ENCODE results near the gene PDIK1L.

The PDIK1L gene

DNA sequence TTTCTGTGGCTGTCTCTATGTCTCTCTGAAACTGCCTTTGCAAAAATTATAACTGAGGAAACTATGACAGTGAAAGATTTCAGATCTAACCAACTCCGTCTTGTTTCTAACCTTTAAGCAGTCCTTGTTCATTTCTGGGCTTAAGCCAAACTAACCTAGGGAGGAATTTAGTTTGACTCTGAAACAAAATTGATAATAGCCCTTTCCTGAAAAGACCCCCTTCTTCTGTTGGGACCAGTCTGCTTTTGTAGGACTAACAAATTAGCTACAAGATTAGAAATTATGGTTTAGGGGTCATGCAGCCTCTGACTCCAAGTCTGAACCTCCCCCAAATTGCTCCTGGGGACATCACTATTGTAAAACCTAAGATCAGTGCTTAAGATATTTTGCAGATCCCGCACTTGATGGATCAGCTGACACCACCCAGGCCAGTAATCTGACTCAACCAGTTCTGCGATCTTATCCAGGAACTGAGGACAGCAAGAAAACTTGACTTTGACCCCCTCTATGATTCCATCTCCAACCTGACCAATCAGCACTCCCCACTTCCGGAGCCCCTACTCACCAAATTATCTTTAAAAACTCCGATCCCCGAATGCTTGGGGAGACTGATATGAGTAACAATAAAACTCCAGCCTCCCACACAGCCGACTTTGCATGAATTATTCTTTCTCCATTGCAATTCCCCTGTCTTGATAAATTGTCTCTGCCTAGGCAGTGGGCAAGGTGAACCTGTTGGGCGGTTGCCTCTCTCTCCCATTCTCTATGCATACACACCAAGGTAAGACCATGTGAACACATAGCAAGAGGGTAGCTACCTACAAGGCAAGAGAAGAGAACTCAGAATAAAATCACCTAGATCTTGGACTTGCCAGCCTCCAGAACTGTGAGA is 33.1 kb upstream of the PDIK1L start:
- Histone ChIP-seq H3K27me3 (ENCODE audit: control insufficient read depth, insufficient read depth, low read length) (no peaks in the 10 kb centered on the region), H3K27ac (ENCODE audit: low read length) (no peak overlapping the region), H3K9me3 (ENCODE audit: control insufficient read depth, low read depth, low read length) (no peaks in the 10 kb centered on the region), H3K4me1 (ENCODE audit: control insufficient read depth, low read depth, low read length) (peaks cover 6% of the 10 kb centered on the region), H3K9ac (ENCODE audit: low read length) (no peak overlapping the region), H3K36me3 (ENCODE audit: control insufficient read depth, low read depth, low read length) (no peaks in the 10 kb centered on the region), H3K4me3 (ENCODE audit: low read length) (no peak overlapping the region)

DNA sequence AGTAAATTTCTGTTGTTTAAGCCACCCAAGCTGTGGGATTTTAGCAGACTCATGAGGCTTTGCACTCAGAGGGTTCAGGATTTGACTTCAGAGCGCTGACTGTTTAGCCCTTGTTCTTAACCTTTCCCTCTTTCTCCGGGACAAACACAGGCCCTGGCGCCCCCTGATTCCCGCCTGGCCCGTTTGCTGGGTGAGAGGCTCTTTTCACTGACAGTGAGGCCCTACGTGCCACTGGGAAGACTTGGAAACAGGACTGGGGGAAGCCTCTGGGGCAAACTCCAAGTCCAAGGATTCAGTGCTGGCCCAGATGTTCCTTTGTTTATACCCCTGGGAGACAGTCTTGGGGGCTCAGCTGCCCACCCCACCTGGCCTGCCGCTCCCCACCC is 32.5 kb upstream of the PDIK1L start:
- Histone ChIP-seq H3K27me3 (ENCODE audit: control insufficient read depth, insufficient read depth, low read length) (no peaks in the 10 kb centered on the region), H3K27ac (ENCODE audit: low read length) (no peak overlapping the region), H3K36me3 (ENCODE audit: control insufficient read depth, low read depth, low read length) (no peaks in the 10 kb centered on the region), H3K4me1 (ENCODE audit: control insufficient read depth, low read depth, low read length) (peaks cover 6% of the 10 kb centered on the region), H3K9me3 (ENCODE audit: control insufficient read depth, low read depth, low read length) (no peaks in the 10 kb centered on the region), H3K9ac (ENCODE audit: low read length) (no peak overlapping the region), H3K4me3 (ENCODE audit: low read length) (no peak overlapping the region)

DNA sequence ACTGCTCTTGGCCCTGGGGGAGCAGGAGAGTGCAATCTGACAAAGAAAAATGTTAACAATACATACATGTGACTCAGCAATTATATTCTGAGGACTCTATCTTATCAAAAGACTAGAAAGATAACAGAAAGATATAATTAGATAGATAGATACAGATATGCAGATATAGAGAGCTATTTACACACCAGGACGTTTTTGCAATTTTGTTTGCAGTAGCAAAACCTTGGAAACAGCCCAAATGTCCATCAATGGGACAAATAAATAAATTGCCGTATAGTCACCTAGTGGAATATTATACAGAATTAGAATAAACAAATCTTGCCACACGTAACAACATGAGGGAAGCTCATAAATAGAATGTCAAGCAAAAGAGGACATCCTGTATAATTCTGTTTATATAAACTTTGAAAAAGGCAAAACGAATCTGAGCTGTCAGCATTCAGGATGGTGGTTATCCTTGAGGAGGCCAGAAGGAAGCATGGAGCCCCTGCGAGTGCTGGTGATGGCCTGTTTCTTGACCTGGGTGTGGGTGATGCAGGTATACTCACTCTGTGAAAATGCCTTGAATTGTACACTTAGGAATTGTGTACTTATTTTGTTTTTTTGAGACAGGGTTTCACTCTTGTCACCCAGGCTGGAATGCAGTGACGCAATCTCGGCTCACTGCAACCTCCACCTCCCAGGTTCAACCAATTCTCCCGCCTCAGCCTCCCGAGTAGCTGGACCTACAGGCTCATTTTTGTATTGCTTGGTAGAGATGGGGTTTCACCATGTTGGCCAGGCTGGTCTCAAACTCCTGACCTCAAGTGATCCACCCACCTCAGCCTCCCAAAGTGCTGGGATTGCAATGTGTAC is 31.4 kb upstream of the PDIK1L start:
- no peaks in the 10 kb centered on the region for H3K9me3 ChIP-seq (ENCODE audit: control insufficient read depth, low read depth, low read length)
- H3K27ac ChIP-seq (ENCODE audit: low read length): no peak overlapping the region
- no peaks in the 10 kb centered on the region for H3K27me3 ChIP-seq (ENCODE audit: control insufficient read depth, insufficient read depth, low read length)
- no peak overlapping the region for H3K9ac ChIP-seq (ENCODE audit: low read length)
- H3K36me3 ChIP-seq (ENCODE audit: control insufficient read depth, low read depth, low read length): no peaks in the 10 kb centered on the region
- H3K4me1 ChIP-seq (ENCODE audit: control insufficient read depth, low read depth, low read length): peaks cover 6% of the 10 kb centered on the region
- H3K4me3 ChIP-seq (ENCODE audit: low read length): no peak overlapping the region

- H3K27ac ChIP-seq (ENCODE audit: low read length): no peak overlapping the region
- peaks cover 6% of the 10 kb centered on the region for H3K4me1 ChIP-seq (ENCODE audit: control insufficient read depth, low read depth, low read length)
- no peaks in the 10 kb centered on the region for H3K36me3 ChIP-seq (ENCODE audit: control insufficient read depth, low read depth, low read length)
- no peaks in the 10 kb centered on the region for H3K9me3 ChIP-seq (ENCODE audit: control insufficient read depth, low read depth, low read length)
- H3K9ac ChIP-seq (ENCODE audit: low read length): no peak overlapping the region
- no peaks in the 10 kb centered on the region for H3K27me3 ChIP-seq (ENCODE audit: control insufficient read depth, insufficient read depth, low read length)
- no peak overlapping the region for H3K4me3 ChIP-seq (ENCODE audit: low read length)
Observed at GRCh38 chr1:26081267-26082019, 30.2 kb upstream of the PDIK1L start.

GRCh38 chr1:26082020-26082350 is 29.6 kb upstream of the PDIK1L start:
- Histone ChIP-seq H3K4me3 (ENCODE audit: low read length) (no peak overlapping the region), H3K27ac (ENCODE audit: low read length) (no peak overlapping the region), H3K36me3 (ENCODE audit: control insufficient read depth, low read depth, low read length) (no peaks in the 10 kb centered on the region), H3K27me3 (ENCODE audit: control insufficient read depth, insufficient read depth, low read length) (no peaks in the 10 kb centered on the region), H3K4me1 (ENCODE audit: control insufficient read depth, low read depth, low read length) (peaks cover 6% of the 10 kb centered on the region), H3K9me3 (ENCODE audit: control insufficient read depth, low read depth, low read length) (no peaks in the 10 kb centered on the region), H3K9ac (ENCODE audit: low read length) (no peak overlapping the region)

DNA sequence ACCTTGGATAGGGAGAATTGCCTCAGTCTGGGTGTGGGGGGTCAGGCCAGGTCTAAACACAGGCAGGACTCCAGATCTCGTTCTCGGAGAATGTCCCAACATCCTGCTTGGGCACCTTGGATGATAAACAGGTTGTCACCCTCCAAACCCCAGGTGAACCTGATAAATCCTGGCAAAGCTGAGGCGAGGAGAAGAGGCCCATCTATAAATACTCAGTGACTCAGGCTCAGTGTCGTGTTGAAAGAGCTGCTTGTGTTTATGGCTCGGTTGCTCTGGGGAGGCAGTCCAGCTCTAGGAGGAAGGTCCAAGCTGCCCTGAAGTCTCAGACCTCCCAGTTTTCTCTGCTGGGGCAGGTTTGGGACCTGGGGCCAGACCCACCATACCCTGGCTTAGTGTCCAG is 28.4 kb upstream of the PDIK1L start:
- Histone ChIP-seq H3K9ac (ENCODE audit: low read length) (no peak overlapping the region), H3K36me3 (ENCODE audit: control insufficient read depth, low read depth, low read length) (no peaks in the 10 kb centered on the region), H3K27me3 (ENCODE audit: control insufficient read depth, insufficient read depth, low read length) (no peaks in the 10 kb centered on the region), H3K27ac (ENCODE audit: low read length) (no peak overlapping the region), H3K4me3 (ENCODE audit: low read length) (no peak overlapping the region), H3K4me1 (ENCODE audit: control insufficient read depth, low read depth, low read length) (peaks cover 6% of the 10 kb centered on the region), H3K9me3 (ENCODE audit: control insufficient read depth, low read depth, low read length) (no peaks in the 10 kb centered on the region)

DNA sequence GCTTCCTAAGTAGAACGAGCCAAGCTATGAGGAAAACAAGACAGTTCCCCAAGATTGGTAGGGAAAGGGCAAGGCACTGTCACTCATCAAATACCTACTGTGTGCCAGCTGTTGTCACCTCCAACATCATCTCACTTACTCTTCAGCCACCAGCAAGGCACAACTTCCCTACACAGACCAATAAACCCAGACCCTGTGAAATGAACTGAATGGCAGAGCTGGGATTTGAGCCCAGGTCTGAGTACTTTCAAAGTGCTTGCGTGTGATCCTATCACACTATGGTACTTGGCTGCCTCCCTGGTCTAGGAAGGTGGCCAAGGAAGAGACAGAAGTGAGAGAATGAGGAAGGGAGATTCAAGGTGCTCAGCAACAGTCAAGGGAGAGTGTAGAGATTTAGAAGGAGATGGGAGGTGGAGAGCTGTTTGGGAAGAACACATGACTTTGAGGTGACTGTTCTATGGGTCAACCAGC is 27.5 kb upstream of the PDIK1L start:
- Histone ChIP-seq H3K4me1 (ENCODE audit: control insufficient read depth, low read depth, low read length) (no peaks in the 10 kb centered on the region), H3K36me3 (ENCODE audit: control insufficient read depth, low read depth, low read length) (no peaks in the 10 kb centered on the region), H3K27ac (ENCODE audit: low read length) (no peak overlapping the region), H3K9me3 (ENCODE audit: control insufficient read depth, low read depth, low read length) (no peaks in the 10 kb centered on the region), H3K4me3 (ENCODE audit: low read length) (no peak overlapping the region), H3K9ac (ENCODE audit: low read length) (no peak overlapping the region), H3K27me3 (ENCODE audit: control insufficient read depth, insufficient read depth, low read length) (no peaks in the 10 kb centered on the region)

DNA sequence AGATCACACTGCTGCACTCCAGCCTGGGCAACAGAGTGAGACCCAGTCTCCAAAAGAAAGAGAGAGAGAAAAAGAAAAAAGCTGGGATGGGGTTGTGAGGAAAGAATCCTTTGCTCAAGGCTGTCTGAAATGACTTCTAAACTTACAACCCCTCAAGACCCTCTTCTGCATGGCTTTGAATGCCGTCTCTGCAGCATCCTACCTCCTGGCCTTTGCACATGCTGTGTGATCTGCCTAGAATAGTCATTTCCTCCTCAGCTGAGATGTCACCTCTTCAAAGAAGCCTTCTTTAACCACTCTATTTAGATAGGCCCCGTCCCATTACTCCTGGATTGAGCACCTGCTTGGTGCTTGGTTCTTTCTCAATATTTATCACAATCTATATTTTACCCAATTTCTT is 26.8 kb upstream of the PDIK1L start:
- H3K4me3 ChIP-seq (ENCODE audit: low read length): no peak overlapping the region
- no peak overlapping the region for H3K27ac ChIP-seq (ENCODE audit: low read length)
- H3K36me3 ChIP-seq (ENCODE audit: control insufficient read depth, low read depth, low read length): no peaks in the 10 kb centered on the region
- no peaks in the 10 kb centered on the region for H3K9me3 ChIP-seq (ENCODE audit: control insufficient read depth, low read depth, low read length)
- no peaks in the 10 kb centered on the region for H3K27me3 ChIP-seq (ENCODE audit: control insufficient read depth, insufficient read depth, low read length)
- no peak overlapping the region for H3K9ac ChIP-seq (ENCODE audit: low read length)
- no peaks in the 10 kb centered on the region for H3K4me1 ChIP-seq (ENCODE audit: control insufficient read depth, low read depth, low read length)

DNA sequence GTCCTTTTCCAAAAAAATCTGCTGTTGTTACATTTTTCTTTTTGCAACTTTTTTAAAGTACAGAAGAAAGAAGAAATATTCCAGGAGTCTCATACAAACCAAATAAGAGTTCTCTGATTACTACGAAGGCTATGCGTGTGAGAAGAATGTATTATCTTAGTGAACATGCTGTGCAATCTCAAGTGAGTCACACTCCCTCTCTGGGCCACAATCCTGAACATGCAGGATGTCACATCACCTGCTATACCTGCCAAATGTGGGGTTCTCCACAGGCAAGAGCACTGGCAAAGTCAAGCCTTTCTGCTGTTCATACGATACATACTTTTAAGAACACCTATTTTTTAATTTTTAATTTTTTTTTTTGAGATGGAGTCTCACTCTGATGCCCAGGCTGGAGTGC is 22.5 kb upstream of the PDIK1L start:
- Histone ChIP-seq H3K9me3 (ENCODE audit: control insufficient read depth, low read depth, low read length) (no peaks in the 10 kb centered on the region), H3K9ac (ENCODE audit: low read length) (no peak overlapping the region)

DNA sequence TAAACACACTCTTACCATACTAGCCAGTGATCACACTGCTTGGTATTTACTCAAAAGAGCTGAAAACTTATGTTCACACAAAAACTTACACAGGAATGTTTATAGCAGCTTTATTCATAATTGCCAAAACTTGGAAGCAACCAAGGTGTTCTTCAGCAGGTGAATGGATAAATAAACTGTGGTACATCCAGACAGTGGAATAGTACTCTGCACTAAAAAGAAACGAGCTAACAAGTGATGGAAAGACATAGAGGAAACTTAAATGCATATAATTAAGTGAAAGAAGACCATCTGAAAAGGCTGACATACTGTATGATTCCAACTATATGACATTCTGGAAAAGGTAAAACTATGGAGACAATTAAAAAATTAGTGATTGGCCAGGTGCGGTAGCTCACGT is 20.7 kb upstream of the PDIK1L start:
- H3K27ac ChIP-seq (ENCODE audit: low read length): no peak overlapping the region
- no peaks in the 10 kb centered on the region for H3K36me3 ChIP-seq (ENCODE audit: control insufficient read depth, low read depth, low read length)
- peaks cover 10% of the 10 kb centered on the region for H3K27me3 ChIP-seq (ENCODE audit: control insufficient read depth, insufficient read depth, low read length)
- no peak overlapping the region for H3K9ac ChIP-seq (ENCODE audit: low read length)
- no peak overlapping the region for H3K4me3 ChIP-seq (ENCODE audit: low read length)
- no peaks in the 10 kb centered on the region for H3K9me3 ChIP-seq (ENCODE audit: control insufficient read depth, low read depth, low read length)
- peaks cover 16% of the 10 kb centered on the region for H3K4me1 ChIP-seq (ENCODE audit: control insufficient read depth, low read depth, low read length)

More for the DNA sequence above, 22.5 kb upstream of the PDIK1L start:
- Histone ChIP-seq H3K27ac (ENCODE audit: low read length) (no peak overlapping the region), H3K4me3 (ENCODE audit: low read length) (no peak overlapping the region), H3K4me1 (ENCODE audit: control insufficient read depth, low read depth, low read length) (peaks cover 4% of the 10 kb centered on the region), H3K27me3 (ENCODE audit: control insufficient read depth, insufficient read depth, low read length) (peaks cover 4% of the 10 kb centered on the region), H3K36me3 (ENCODE audit: control insufficient read depth, low read depth, low read length) (no peaks in the 10 kb centered on the region)

GRCh38 chr1:26092422-26092821 is 19.2 kb upstream of the PDIK1L start:
- H3K36me3 ChIP-seq (ENCODE audit: control insufficient read depth, low read depth, low read length): no peaks in the 10 kb centered on the region
- peaks cover 16% of the 10 kb centered on the region for H3K4me1 ChIP-seq (ENCODE audit: control insufficient read depth, low read depth, low read length)
- H3K27me3 ChIP-seq (ENCODE audit: control insufficient read depth, insufficient read depth, low read length): peaks cover 10% of the 10 kb centered on the region
- H3K9ac ChIP-seq (ENCODE audit: low read length): no peak overlapping the region
- no peak overlapping the region for H3K4me3 ChIP-seq (ENCODE audit: low read length)
- H3K9me3 ChIP-seq (ENCODE audit: control insufficient read depth, low read depth, low read length): no peaks in the 10 kb centered on the region
- H3K27ac ChIP-seq (ENCODE audit: low read length): no peak overlapping the region

All from iPS-18a (cell line).